SJCRH30 (cell line): ENCODE data around the gene BLVRB. TPM values are rescaled to one million over a fixed set of nuclear protein-coding genes. Genes with fewer than 3 reads are reported as not detected.
"Not testable (repeated sequence)": the region's sequence is repeated elsewhere in the genome, so short reads cannot be mapped to it uniquely, and the experiment has no call there.

Source experiments
- DNase-seq, 2 experiments: peaks; one replicate each; pipeline ENCODE4 v3.0.0-alpha.2; 2015 to 2020
- H3K27ac ChIP-seq: fragments of 250-450 bp; sonication (Bioruptor Pico); 2 replicates; pipeline ENCODE4 v1.5.1; 2020; ENCODE audit warnings: mild to moderate bottlenecking, moderate library complexity
- H3K27me3 ChIP-seq: fragments of 250-450 bp; sonication (Bioruptor Pico); 2 replicates; pipeline ENCODE4 v1.5.1; 2020; ENCODE audit warnings: mild to moderate bottlenecking, moderate library complexity
- H3K36me3 ChIP-seq: fragments of 250-450 bp; sonication (Bioruptor Pico); 2 replicates; pipeline ENCODE4 v1.5.1; 2020; ENCODE audit warnings: mild to moderate bottlenecking, moderate library complexity
- H3K4me1 ChIP-seq: fragments of 250-450 bp; sonication (Bioruptor Pico); 2 replicates; pipeline ENCODE4 v1.5.1; 2020; ENCODE audit warnings: mild to moderate bottlenecking, moderate library complexity
- H3K4me3 ChIP-seq: fragments of 250-450 bp; sonication (Bioruptor Pico); 2 replicates; pipeline ENCODE4 v1.5.1; 2020; ENCODE audit warnings: mild to moderate bottlenecking, moderate library complexity
- H3K9me3 ChIP-seq: fragments of 250-450 bp; sonication (Bioruptor Pico); replicated peaks from 2 replicates; pipeline ENCODE4 v1.5.1; 2020; ENCODE audit warnings: mild to moderate bottlenecking, moderate library complexity
- total RNA-seq: library from RNA; depleted of rRNA; stranded (reverse); fragments of >200 nt; shearing (Covaris generic); gene quantifications from 2 replicates; pipeline ENCODE4 v1.2.3, GENCODE V29; 2014

The BLVRB gene
- total RNA-seq, 1 experiment from 2014 or later: 3.8 TPM

DNA sequence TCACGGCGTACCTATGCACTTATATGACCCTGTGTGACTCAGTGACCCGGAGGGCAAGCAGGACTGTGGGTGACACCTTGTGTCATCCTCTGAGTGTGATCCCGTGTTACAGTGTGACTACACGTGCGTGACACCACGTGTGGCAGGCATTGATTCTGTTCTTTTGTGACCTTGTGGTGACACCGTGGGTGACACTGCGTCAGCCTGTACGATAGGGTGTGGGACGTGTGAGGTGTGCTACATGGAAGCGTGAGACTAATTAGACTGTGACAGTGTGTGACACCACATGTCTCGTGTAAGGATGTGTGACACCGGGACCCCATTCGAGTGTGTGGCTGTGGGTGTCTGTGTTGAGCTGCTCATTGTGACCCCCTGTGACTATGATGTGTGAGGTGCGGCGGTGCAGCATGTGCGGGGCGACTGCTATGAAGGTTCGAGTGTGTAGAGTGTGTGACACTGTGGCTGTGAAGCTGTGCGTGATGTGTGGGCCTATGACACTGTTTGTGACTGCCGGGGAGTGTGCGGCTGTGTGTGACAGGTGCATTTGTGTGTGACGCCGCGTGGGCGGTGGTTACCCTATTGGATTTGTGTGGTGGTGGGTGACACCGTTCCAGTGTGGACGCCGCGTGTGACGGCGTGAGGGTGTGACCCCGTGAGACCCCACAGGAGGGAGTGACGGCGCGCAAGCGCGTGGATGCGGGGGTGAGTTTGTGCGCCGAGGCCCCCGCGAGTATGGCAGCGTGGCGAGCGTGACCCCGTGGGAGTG is 857 bp upstream of the BLVRB start:
- no peak for DNase-seq
- Histone ChIP-seq H3K9me3 (no peaks in the 10 kb centered on the region), H3K27me3 (no peaks in the 10 kb centered on the region), H3K27ac (no peak overlapping the region), H3K4me1 (peaks cover 2% of the 10 kb centered on the region; the same call in 1 of the 2 replicates), H3K36me3 (no peaks in the 10 kb centered on the region), H3K4me3 (peak overlapping the region; percentile 55)

DNA sequence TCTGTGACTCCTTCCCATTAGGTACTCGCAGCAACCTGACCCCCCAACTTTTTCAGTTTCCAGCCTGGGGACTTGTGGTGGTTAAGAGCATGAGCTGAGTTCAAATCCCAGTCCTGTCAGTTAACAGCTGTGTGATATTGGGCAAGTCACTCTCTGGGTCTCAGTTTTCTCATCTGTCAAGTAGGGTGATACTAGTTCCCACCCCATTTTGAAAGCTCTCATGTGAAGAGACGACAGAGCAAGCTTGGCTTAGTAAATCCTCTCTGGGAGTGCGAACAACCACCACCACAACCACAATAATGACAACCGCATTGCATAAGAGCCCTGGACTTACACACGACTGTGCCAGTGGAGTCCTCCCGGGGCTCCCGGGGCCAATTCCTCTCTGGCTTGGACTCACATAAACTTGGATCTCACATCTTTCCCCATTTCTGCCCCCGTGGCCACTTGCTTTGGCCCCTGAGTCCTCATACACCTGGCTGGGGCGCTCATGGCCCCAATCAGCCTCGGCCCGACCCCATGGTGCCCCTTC is 454 bp downstream of the BLVRB start:
- H3K4me1 ChIP-seq: peaks cover 2% of the 10 kb centered on the region; the same call in 1 of the 2 replicates
- no peaks in the 10 kb centered on the region for H3K27me3 ChIP-seq
- no peak for DNase-seq
- peak overlapping the region; percentile 55 for H3K4me3 ChIP-seq
- no peaks in the 10 kb centered on the region for H3K36me3 ChIP-seq
- no peak overlapping the region for H3K27ac ChIP-seq
- no peaks in the 10 kb centered on the region for H3K9me3 ChIP-seq

DNA sequence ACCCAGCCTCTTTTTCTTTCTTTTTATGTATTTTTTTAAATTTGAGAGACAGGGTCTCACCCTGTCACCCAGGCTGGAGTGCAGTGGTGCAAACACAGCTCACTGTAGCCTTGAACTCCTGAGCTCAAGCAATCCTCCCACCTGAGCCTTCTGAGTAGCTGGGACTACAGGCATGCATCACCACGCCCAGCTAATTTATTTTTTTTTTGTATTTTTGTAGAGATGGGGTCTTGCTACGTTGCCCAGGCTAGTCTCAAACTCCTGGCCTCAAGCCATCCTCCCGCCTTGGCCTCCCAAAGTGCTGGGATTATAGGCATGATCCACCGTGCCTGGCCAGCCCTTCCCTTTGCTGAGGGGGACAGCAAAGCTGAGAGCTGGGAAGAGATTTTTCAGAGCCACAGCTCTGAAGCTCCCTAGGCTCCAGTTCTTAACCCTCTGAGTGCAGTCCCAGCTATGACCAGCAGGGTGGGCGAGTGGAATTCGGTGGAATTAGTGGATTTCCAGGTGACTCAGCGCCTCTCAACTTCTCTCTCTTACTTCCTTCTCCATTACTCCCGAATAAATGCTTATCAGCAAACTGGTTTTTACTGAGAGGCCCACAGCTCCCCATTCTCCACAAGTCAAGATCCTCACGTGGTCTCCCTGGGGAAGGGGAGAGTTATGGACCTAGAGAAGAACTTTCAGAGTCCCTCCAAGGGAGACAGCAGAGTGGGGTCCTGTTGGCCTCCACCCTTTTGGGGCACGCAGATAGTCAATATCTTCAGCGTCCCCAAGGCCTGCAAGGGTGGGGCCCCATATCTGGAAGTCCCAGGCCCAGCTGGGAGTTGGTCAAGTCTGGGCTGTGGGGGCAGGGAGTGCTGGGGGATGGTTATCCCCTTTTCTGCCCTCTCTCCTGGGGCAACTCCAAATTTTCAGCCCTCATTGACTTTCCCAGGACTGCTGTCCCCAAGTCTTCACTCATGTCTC is 1.2 kb downstream of the BLVRB start:
- Histone ChIP-seq H3K4me3 (no peak overlapping the region), H3K36me3 (no peaks in the 10 kb centered on the region), H3K27ac (no peak overlapping the region), H3K9me3 (no peaks in the 10 kb centered on the region), H3K4me1 (peaks cover 2% of the 10 kb centered on the region; the same call in 1 of the 2 replicates), H3K27me3 (no peaks in the 10 kb centered on the region)
- peak; percentile 85 to 94 for DNase-seq

DNA sequence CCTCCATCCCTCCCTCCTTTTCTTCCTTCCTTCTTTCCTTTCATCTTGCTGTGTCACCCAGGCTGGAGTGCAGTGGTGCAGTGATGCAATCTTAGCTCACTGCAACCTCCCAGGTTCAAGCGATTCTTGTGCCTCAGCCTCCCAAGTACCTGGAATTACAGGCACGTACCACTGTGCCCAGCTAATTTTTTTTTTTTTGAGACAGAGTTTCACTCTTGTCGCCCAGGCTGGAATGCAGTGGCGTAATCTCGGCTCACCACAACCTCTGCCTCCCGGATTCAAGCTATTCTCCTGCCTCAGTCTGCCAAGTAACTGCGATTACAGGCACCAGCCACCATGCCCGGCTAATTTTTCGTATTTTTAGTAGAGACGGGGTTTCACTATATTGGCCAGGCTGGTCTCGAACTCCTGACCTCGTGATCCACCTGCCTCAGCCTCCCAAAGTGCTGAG is 1.9 kb downstream of the BLVRB start:
- not testable (repeated sequence) for H3K9me3 ChIP-seq, H3K27ac ChIP-seq, H3K36me3 ChIP-seq, H3K4me3 ChIP-seq, H3K27me3 ChIP-seq, DNase-seq, H3K4me1 ChIP-seq

DNA sequence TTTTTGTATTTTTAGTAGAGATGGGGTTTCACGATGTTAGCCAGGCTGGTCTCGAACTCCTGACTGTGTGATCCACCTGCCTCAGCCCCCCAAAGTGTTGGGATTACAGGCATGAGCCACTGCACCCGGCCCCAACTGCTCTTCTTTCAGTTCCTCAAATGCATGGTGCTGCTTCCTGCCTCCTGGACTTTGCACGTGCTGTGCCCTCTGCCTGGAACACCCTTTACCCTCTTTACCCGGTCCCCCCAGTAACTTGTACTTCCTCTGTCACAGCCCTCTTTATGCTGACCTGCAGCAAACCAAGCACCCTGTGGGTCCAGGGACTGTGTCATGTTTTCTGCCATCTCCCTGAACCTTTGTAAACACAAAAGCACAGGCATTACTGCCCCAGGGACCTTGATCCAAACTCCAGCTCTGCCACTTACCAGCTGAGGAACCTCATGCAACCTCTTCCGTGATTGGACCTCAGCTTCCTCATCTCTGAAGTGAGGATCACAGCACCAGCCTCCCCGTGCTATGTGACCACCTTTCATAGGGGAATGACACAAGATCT is 3.8 kb downstream of the BLVRB start:
- no peaks in the 10 kb centered on the region for H3K27me3 ChIP-seq

DNA sequence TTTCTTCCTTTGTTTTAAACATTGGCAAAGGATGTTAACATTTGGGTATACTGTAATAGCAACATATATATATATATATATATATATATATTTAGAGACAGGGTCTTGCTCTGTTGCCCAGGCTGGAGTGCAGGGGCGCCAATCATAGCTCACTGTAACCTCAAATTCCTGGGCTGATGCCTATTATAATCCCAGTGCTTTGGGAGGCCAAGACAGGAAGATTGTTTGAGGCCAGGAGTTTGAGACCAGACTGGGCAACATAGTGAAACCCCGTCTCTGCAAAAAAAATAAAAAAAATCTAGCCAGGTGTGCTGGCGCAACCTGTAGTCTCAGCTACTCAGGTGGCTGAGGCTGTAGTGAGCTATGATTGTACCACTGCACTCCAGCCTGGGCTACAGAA is 5.4 kb downstream of the BLVRB start:
- H3K9me3 ChIP-seq: no peaks in the 10 kb centered on the region
- H3K27me3 ChIP-seq: 0 out of 2 replicates have a peak, but pooled peaks cover 2% of the 10 kb centered on the region
- H3K27ac ChIP-seq: no peak overlapping the region
- H3K4me3 ChIP-seq: no peak overlapping the region
- H3K36me3 ChIP-seq: no peaks in the 10 kb centered on the region
- DNase-seq: no peak
- H3K4me1 ChIP-seq: no peaks in the 10 kb centered on the region

More for the DNA sequence above, 3.8 kb downstream of the BLVRB start:
- DNase-seq: no peak
- Histone ChIP-seq H3K4me1 (peaks cover 2% of the 10 kb centered on the region; the same call in 1 of the 2 replicates), H3K36me3 (no peaks in the 10 kb centered on the region), H3K27ac (no peak overlapping the region), H3K9me3 (no peaks in the 10 kb centered on the region), H3K4me3 (no peak overlapping the region)

DNA sequence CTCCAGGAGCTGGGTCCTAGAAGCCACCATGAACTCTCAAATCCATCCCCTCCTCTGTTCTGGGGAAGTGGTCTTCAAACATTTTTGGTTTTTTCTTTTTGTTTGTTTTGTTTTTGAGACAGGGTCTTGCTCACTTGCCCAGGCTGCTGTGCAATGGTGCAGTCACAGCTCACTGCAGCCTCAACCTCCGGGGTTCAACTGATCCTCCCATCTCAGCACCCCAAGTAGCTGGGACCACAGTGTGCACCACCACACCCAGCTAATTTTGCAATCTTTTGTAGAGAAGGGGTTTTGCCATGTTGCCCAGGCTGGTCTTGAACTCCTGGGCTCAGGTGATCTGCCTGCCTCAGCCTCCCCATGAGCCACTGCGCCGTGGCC is 7.0 kb downstream of the BLVRB start:
- DNase-seq: no peak
- Histone ChIP-seq H3K4me1 (no peaks in the 10 kb centered on the region), H3K9me3 (no peaks in the 10 kb centered on the region), H3K27me3 (0 out of 2 replicates have a peak, but pooled peaks cover 2% of the 10 kb centered on the region), H3K36me3 (no peaks in the 10 kb centered on the region), H3K27ac (no peak overlapping the region), H3K4me3 (no peak overlapping the region)

DNA sequence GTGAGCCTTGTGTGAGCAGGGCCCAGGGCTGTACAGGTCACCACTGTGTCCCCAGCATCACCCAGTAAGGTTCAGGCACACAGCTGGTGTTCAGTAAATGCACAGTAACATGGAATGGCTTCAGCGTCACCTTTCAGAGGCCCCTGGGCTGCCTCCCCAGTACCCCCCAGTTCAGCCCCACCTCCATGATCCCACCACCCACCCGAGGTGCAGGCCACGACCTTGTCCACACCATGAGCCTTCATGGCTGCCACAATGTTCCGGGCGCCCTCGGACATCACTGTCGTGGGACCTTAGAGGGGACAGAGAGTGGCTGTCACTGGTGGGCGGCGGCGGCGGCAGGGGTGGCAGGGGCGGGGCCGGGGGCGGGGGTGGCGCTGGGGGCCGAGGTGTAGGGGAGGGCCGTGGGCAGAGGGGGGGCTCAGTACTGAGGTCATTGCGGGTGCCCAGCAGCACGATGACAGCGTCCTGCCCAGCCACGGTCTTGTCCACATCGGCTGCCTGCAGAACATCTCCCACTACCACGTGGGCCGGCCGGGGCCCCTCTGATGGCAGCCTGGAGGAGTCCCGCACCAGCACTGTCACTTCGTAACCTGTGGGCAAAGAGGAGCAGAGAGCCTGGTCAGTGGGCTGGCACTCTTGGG is 7.5 kb downstream of the BLVRB start:
- Histone ChIP-seq H3K36me3 (no peaks in the 10 kb centered on the region), H3K4me3 (no peak overlapping the region), H3K4me1 (no peaks in the 10 kb centered on the region), H3K27me3 (0 out of 2 replicates have a peak, but pooled peaks cover 2% of the 10 kb centered on the region), H3K9me3 (no peaks in the 10 kb centered on the region), H3K27ac (no peak overlapping the region)
- no peak for DNase-seq

DNA sequence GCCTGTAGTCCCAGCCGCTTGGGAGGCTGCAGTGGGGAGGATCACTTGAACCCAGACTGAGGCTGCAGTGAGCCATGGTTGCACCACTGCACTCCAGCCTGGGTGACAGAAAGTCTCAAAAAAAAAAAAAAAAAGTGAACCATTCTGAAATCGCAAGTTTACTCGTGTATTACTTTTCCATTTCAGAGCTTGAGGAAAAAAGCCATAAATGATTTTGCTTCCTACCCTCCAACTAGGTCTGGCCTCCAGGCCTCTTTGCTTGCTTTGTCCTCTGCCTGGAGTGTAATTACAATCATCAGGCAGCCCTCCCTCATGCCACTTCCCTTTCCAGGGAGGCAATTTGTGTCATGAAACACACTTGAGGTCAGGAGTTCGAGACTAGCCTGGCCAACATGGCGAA is 8.5 kb downstream of the BLVRB start:
- Histone ChIP-seq H3K4me1 (no peaks in the 10 kb centered on the region), H3K27me3 (0 out of 2 replicates have a peak, but pooled peaks cover 2% of the 10 kb centered on the region), H3K4me3 (no peak overlapping the region), H3K36me3 (no peaks in the 10 kb centered on the region), H3K27ac (no peak overlapping the region), H3K9me3 (no peaks in the 10 kb centered on the region)
- no peak for DNase-seq

DNA sequence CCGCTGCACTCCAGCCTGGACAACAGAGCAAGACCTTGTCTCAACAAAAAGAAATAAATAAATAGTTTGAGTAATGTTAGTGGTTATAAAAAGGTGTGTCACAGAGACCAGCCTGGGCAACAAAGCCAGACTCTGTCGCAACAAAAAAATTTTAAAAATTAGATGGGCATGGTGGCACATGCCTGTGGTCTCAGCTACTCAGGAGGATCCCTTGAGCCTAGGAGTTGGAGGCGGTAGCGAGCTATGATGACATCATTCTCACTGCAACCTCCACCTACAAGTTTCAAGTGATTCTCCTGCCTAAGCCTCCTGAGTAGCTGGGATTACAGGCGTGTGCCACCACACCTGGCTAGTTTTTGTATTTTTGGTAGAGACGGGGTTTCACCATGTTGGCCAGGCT is 11.6 kb downstream of the BLVRB start:
- not testable (repeated sequence) for H3K27me3 ChIP-seq, H3K27ac ChIP-seq, H3K9me3 ChIP-seq, H3K4me1 ChIP-seq, H3K4me3 ChIP-seq, H3K36me3 ChIP-seq, DNase-seq

DNA sequence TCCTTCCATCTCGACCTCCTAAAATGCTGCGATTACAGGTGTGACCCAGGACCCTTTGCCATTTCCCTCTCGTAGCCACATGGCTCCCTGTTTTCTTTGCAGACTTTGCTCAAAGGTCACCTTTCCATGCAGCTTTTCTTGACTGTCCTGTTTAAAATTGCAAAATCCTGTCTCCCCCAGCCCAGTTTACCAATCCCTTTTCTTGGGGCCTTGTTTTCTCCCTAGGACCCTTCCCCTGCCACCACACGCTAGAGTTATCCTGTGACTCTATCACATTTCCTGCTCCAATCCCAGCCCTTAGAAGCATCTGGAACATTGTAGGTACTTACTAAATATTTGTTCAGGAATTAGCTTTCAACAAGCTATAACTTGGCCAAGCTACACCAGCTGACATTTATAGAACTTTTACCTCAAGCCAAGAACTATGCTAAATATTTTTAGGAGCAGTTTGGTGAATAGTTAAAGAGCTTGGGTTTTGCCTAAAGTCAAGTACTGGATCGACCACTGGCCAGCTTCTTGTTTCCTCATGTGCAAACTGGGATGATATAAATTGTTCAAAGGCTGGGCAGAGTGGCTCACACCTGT is 12.3 kb downstream of the BLVRB start:
- H3K9me3 ChIP-seq: no peaks in the 10 kb centered on the region

DNA sequence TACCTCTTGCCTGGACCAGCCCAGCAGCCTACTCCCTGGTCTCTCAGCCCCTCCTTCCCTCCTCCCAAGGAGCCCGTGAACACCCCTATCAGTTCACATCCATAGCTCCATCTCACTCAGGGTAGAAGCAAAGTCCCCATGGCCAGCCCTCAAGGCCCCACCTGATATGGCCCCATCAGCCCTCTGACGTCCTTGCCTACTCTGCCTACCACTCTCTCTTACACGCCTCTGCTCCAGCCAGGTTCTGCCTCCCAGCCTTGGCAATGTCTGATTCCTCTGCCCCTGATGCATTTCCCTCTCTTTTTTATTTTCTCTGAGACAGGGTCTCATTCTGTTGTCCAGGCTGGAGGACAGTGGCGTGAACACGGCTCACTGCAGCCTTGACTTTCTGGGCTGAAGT is 13.5 kb downstream of the BLVRB start:
- Histone ChIP-seq H3K4me1 (no peaks in the 10 kb centered on the region), H3K4me3 (no peak overlapping the region), H3K27me3 (0 out of 2 replicates have a peak, but pooled peaks cover 2% of the 10 kb centered on the region), H3K27ac (no peak overlapping the region), H3K9me3 (no peaks in the 10 kb centered on the region), H3K36me3 (no peaks in the 10 kb centered on the region)
- DNase-seq: no peak

More for the DNA sequence above, 12.3 kb downstream of the BLVRB start:
- Histone ChIP-seq H3K4me3 (no peak overlapping the region), H3K27ac (no peak overlapping the region), H3K36me3 (no peaks in the 10 kb centered on the region), H3K4me1 (no peaks in the 10 kb centered on the region), H3K27me3 (0 out of 2 replicates have a peak, but pooled peaks cover 2% of the 10 kb centered on the region)
- DNase-seq: no peak

DNA sequence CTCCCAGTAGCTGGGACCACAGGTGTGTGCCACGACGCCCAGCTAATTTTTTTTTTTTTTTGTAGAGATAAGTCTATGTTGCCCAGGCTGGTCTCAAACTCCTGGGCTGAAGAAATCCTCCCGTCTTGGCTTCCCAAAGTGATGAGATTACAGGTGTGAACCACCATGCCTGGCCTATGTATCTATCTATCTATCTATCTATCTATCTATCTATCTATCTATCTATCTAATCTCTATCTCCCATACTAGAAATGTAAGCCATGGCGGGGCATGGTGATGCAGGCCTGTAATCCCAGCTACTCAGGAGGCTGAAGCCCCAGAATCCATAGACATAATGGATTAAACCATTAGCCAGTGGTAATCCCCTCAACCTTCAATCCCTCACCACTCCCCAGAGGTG is 14.9 kb downstream of the BLVRB start:
- Histone ChIP-seq H3K4me1 (no peaks in the 10 kb centered on the region), H3K36me3 (no peaks in the 10 kb centered on the region), H3K27me3 (0 out of 2 replicates have a peak, but pooled peaks cover 2% of the 10 kb centered on the region), H3K4me3 (no peak overlapping the region), H3K27ac (no peak overlapping the region), H3K9me3 (no peaks in the 10 kb centered on the region)
- DNase-seq: no peak

DNA sequence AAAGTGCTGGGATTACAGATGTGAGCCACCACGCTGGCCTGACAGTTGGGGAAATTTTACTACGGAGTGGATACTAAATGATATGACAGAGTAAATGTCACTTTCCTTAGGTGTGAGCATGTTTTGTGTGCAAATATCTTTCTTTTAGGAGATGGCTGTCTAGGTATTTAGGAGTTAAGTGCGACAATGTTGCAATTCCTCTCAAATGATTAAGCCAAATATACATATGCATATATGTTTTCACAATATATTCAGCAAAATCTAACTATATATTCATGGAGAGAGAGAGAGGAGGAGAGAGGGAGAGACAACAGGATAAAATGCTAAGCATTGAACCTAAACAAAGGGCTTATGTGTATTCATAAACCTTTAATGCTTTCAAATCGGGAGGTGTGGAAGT is 16.0 kb downstream of the BLVRB start:
- no peak for DNase-seq
- H3K36me3 ChIP-seq: no peaks in the 10 kb centered on the region
- H3K4me1 ChIP-seq: peaks cover 2% of the 10 kb centered on the region; the same call in 1 of the 2 replicates
- H3K27me3 ChIP-seq: no peaks in the 10 kb centered on the region
- no peak overlapping the region for H3K27ac ChIP-seq
- no peaks in the 10 kb centered on the region for H3K9me3 ChIP-seq
- no peak overlapping the region for H3K4me3 ChIP-seq
